ENCODE measurements around the gene SERPINA9. TPM values are rescaled to one million over a fixed set of nuclear protein-coding genes. Genes with fewer than 3 reads are reported as not detected.

Gene SERPINA9
- total RNA-seq, 1 experiment from 2014 or later: not detected

GRCh38 chr14:94471045-94471444 lies 5.0 kb downstream of the SERPINA9 start:
- ChIA-PET CTCF (no interaction called here), RAD21 (ENCODE audit: low non-redundant PET in 1 of 2, low total read pairs in 2 of 2, uncharacterized antibody in 2 of 2, unreplicated experiment in 2 of 2) (no interaction called here), POLR2A (no interaction called here)
- Histone ChIP-seq H3K9me2 (ENCODE audit: insufficient read depth) (no peaks in the 10 kb centered on the region), H3K4me1 (ENCODE audit: control insufficient read depth in 1 of 2, insufficient read depth in 2 of 2, low read length in 2 of 2) (peaks cover 0 to 18% of the 10 kb centered on the region in 2 experiments; a peak in 3 of 4 replicates), H3K4me2 (ENCODE audit: low read length) (no peak overlapping the region), H3K27ac (ENCODE audit: low read depth, low read length) (no peak overlapping the region), H3K36me3 (ENCODE audit: control insufficient read depth in 1 of 2, insufficient read depth in 2 of 2, low read length in 2 of 2) (no peaks in the 10 kb centered on the region), H3K9ac (ENCODE audit: low read length) (no peak overlapping the region), H3K9me3 (ENCODE audit: control insufficient read depth in 1 of 2, insufficient read depth in 1 of 2, low read depth in 1 of 2, low read length in 2 of 2) (no peaks in the 10 kb centered on the region), H3K79me2 (ENCODE audit: insufficient read depth, low read length) (no peaks in the 10 kb centered on the region), H3K4me3 (replicated peaks in 1 of 2; ENCODE audit: low read depth in 1 of 2, low read length in 2 of 2) (no peak overlapping the region), H4K20me1 (ENCODE audit: insufficient read depth) (no peaks in the 10 kb centered on the region), H3K27me3 (ENCODE audit: insufficient read depth, low read length) (peaks cover 15% of the 10 kb centered on the region; the same call in 1 of the 2 replicates), H2AFZ (ENCODE audit: low read depth, low read length, poor library complexity, severe bottlenecking) (no peak overlapping the region)
- no TSS peak for BruUV-seq (replicated peaks)
- ATAC-seq: no peak
- TF ChIP-seq CBX3 (IDR thresholded peaks at IDR 0.05; ENCODE audit: low read depth) (no peak), SIN3A (IDR thresholded peaks at IDR 0.05; ENCODE audit: low read depth) (no peak), ATF3 (IDR thresholded peaks at IDR 0.05) (no peak), EZH2 (IDR thresholded peaks at IDR 0.05) (no peak), YY1 (IDR thresholded peaks at IDR 0.05; ENCODE audit: extremely low read depth, insufficient replicate concordance, low read depth, low read length) (no peak), CEBPB (IDR thresholded peaks at IDR 0.05; ENCODE audit: low read depth) (no peak), ELF1 (IDR thresholded peaks at IDR 0.05; ENCODE audit: borderline replicate concordance, low read depth) (no peak), POLR2A (IDR thresholded peaks at IDR 0.05; ENCODE audit: borderline replicate concordance, extremely low read depth, insufficient read depth, insufficient read length) (no peak), RAD21 (IDR thresholded peaks at IDR 0.05; ENCODE audit: low read depth) (no peak), ZFX (IDR thresholded peaks at IDR 0.05) (no peak), SP1 (IDR thresholded peaks at IDR 0.05; ENCODE audit: low read depth) (no peak)
- TF ChIP-seq, protein P1, sequence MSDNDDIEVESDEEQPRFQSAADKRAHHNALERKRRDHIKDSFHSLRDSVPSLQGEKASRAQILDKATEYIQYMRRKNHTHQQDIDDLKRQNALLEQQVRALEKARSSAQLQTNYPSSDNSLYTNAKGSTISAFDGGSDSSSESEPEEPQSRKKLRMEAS (IDR thresholded peaks at IDR 0.05): no peak
- TF ChIP-seq, protein P2, sequence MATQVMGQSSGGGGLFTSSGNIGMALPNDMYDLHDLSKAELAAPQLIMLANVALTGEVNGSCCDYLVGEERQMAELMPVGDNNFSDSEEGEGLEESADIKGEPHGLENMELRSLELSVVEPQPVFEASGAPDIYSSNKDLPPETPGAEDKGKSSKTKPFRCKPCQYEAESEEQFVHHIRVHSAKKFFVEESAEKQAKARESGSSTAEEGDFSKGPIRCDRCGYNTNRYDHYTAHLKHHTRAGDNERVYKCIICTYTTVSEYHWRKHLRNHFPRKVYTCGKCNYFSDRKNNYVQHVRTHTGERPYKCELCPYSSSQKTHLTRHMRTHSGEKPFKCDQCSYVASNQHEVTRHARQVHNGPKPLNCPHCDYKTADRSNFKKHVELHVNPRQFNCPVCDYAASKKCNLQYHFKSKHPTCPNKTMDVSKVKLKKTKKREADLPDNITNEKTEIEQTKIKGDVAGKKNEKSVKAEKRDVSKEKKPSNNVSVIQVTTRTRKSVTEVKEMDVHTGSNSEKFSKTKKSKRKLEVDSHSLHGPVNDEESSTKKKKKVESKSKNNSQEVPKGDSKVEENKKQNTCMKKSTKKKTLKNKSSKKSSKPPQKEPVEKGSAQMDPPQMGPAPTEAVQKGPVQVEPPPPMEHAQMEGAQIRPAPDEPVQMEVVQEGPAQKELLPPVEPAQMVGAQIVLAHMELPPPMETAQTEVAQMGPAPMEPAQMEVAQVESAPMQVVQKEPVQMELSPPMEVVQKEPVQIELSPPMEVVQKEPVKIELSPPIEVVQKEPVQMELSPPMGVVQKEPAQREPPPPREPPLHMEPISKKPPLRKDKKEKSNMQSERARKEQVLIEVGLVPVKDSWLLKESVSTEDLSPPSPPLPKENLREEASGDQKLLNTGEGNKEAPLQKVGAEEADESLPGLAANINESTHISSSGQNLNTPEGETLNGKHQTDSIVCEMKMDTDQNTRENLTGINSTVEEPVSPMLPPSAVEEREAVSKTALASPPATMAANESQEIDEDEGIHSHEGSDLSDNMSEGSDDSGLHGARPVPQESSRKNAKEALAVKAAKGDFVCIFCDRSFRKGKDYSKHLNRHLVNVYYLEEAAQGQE (IDR thresholded peaks at IDR 0.05; ENCODE audit: low read depth): no peak
- DNase-seq (ENCODE audit: low read depth, low spot score): no peak
- intact Hi-C loops (cut with micrococcal nuclease): no loop called here
